ENCODE results near the gene PREP.
"Not testable (repeated sequence)": the region's sequence is repeated elsewhere in the genome, so short reads cannot be mapped to it uniquely, and the experiment has no call there.

Gene PREP

DNA sequence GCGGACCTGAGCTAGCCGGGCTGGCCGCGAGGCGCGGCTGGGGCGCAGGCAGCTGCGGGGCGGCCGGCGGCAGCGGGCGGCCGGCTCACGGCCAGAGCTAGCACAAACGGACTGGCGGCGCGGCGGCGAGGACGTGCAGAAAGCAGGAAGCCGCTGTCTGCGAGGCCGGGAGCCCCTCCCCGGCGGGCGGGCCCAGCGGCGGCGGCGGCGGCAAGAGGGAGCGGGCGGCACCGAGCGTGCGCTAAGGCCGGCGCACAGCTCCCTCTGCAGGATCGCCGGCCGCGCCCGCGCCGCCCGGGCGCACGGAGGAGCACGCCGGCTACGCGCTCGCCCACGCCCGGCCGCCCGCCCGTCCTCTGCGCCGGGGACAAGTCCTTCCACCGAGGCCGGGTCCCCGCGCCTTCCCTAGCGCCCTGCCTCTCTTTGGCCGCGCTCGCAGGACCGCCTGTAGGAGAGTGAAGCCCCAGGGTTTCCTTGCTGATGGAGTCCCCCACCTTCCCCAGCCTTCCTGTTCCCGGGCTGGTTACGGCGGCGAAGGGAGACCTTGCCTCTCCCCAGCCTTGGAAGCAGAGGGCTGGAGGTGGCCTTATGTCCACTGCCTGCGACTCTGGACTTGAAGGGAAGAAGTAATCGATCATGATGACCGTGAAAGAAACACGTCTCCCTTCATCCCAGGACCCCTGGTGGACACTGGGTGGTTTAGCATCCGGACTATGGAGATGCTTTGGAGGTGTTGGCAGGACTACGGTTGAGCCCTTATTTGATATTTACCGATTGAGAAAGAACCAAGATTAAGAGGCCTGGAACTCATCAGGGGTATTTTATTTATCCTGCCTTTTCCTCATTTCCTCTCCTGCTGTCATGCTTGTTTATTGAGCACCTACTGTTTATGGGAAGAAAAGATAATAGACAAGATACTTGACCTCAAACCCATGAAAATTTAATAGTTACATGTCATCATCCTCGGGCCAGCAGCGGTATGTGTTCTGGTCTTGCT, at the start of gene PREP:
PREP (minus strand) TSS at position 144 of the 997 bp plus-strand sequence. CDS start 191 bp downstream, outside the sequence.
- DNase-seq (ENCODE audit: low spot score), result peak; percentile 92

DNA sequence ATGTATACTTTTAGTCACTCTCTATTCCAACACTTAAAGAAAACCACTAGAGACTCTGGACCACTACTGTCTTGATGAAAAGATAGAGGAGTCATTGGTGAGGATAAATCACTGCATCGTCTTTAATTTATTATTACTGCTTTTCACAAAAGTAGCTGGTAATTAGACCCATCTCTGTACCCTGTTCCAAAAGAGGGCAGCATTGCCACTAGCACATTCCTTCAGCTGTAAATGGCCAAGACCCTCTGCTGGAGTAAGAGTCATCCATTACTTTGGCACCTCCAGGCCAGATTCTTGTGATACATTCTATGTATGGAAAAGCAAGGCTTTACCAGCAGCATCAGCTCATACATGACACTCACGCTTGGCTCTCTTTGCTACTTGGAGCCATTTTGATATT, 49.5 kb upstream of the PREP start:
- no peak for DNase-seq (ENCODE audit: low spot score)

DNA sequence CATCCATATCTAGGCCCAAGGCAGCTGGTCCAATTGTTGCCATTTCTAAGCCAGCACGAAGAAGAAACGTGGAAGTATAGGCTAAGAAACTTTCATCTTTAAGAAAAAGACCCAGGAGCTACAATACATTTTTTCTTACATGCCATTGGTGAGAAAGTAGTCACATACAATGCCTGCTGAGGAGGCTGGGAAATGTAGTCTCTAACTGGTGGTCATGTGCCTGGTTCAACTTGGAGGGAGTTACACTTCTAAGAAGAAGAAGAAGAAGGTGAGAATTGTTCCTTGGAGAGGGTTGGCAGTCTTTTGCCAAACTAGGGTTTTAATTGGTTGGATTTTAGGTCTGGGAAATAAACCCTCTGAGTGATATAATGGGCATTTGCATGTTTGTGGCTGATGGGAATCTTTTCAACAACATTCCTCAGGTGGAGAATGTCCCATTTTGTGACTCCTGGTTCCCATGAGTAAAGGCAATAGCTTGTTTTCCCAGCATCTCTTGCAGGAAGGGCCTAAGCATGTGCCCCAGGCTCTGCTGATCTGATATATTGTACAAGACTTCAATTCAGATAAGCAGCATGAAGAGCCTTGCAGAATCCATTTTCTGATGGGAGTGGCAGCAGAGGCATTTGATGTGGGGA, 47.0 kb upstream of the PREP start:
- DNase-seq (ENCODE audit: low spot score), result peak; percentile 32

DNA sequence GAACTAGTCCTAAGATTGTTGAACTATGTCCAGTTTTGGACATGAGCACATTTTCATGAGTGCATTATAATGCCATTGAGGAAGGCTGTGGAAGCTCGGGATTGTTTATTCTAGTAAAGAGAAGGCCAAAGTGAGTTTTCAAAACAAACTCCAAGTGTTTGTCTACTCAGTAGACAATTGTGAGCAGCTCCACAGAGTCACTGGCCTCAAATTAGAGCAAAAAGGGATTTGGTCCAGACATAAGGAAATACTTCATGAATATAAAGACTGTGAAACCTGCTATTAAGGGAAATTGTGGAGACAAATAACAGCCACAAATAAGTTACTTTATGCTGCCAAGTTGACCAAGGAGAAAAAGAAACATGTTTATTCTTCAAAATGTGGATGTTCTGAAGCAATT, 42.6 kb upstream of the PREP start:
- no peak for DNase-seq (ENCODE audit: low spot score)

DNA sequence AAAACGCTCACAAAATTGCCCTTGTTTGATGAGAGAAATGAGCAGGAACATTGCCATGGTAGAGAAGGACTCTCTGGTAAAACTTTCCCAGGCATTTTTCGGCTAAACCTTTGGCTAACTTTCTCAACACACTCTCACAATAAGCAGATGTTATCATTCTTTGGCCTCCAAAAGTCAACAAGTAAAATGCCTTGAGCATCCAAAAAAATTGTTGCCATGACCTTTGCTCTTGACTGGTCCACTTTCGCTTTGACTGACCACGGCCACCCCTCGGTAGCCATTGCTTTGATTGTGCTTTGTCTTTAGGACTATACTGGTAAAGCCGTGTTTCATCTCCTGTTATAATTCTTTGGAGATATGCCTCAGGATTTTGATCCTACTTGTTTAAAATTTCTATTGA, 41.1 kb upstream of the PREP start:
- no peak for DNase-seq (ENCODE audit: low spot score)

DNA sequence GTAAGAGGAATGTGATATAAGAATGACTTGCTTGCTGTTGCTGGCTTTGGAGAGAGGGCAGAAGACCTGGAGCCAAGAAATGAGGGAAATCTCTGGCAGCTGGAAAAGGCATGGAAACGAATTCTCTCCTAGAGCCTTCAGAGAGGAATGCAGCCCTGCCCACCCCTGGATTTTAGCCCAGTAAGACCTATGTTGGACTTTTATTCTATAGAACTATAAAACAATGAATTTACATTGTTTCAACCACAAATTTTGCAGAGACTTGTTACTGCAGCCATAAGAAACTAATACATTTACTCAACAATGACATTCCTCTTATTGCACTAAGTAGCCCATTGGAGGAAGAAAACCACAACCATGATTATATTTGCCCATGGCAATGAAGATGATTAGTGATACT, 39.5 kb upstream of the PREP start:
- DNase-seq (ENCODE audit: low spot score), result no peak

DNA sequence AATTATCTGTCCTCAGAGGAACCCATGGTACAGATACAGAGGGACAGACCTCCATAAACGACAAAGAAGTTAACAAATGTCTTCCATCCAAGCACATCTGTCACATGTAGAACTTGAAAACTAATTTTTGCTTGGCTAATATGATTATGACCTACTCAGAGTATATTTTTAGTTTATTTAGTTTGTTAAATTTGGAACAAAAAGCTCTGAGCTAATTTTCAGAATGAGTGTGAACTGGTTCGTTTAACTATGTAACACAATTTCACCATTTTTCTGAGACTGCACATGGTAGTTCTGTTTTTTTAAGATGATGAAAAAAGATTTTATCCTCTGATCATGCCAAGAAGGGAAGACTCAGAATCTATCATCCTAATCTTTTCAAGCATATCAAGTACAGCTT, 34.4 kb upstream of the PREP start:
- DNase-seq (ENCODE audit: low spot score), result no peak

DNA sequence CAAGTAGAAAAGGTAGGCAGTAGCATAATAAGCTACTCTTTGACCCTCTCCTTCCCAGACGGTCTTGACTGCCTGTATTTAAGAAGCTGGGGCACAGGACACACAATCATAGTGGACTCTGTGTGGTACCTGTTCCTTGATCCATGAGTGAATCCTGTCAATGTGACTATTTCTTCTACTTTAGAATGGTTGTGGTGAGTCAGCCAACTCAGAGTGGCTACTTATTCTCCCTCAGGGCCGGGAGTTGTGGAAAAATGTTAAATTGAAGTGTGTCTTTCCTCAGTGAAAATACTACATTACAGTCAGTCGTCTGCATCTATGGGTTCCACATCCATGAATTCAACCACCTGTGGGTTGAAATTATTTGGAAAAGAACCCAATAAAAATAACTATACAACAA, 30.8 kb upstream of the PREP start:
- peak; percentile 30 for DNase-seq (ENCODE audit: low spot score)

DNA sequence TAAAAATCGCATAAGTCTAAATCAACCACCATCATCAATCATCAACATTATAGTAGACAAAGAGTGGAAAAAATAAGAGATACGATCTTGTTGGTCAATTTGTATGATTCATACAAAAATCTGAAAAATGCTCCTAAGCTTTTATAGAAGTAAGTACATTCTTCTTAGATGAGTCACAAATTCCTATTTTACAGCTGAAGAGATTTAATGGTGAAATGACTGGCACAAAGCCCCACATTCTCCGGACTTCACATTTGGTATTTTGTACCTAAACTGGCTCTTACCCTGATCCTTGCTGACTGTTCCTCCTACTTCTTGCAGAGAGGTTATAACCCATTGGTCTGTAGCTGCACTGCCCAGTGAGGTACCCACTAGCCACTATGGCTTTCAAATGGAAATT, 29.9 kb upstream of the PREP start:
- peak; percentile 92 for DNase-seq (ENCODE audit: low spot score)

DNA sequence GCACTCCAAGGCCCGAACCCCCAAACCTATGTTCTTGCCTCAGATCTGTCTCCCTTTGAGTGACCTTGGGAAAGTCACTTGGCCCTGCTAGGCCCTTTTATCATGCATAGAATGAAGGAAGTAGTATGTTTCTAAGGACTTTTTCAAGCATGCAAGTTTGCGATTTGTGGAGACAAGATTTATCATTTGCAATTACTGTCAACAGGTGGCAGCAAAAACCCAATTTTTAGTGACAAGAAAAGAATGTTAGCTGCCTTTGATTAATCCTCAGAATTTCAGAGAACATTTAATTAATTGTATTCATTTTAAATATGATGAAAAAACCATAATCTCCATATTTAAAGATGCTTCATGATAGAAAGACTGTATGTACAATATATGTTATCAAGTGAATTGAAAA, 28.3 kb upstream of the PREP start:
- peak; percentile 57 for DNase-seq (ENCODE audit: low spot score)

DNA sequence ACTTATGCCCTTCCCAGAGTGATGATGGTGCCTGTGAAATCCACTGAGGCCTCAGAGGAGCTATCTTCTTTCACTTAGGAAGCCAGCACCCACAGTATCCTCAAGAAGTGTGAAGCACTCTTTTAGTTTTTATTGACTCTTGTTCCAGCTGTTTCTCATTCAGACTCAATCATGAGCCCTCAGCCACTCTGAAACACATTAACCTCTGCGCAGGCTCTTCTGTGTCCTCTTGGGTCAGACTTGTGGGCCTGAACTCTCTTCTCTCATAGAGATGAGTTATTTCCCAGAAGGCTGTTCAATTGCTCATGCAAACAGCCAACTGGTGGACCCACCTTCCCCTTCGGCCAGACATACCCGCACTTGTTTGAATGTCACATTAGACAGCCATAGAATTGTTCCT, 27.8 kb upstream of the PREP start:
- DNase-seq (ENCODE audit: low spot score), result no peak

DNA sequence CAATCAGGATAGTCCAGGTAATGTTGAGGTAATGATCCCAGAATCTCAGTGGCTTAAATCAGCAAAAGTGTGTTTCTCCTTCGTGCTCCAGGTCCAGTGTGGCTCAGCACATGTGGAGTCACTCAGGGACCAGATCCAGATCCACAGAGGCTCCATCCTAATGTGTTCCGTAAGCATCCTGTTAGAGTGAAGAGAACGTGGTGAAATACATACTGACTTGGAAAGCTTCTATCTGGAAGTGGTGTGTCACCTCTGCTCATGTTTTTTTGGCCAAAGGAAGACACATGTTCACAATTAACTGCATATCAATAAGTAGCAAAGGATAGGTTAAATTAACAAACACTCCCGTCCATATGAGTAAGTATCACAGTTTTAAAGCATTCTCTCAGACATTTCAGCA, 26.8 kb upstream of the PREP start:
- DNase-seq (ENCODE audit: low spot score), result no peak

DNA sequence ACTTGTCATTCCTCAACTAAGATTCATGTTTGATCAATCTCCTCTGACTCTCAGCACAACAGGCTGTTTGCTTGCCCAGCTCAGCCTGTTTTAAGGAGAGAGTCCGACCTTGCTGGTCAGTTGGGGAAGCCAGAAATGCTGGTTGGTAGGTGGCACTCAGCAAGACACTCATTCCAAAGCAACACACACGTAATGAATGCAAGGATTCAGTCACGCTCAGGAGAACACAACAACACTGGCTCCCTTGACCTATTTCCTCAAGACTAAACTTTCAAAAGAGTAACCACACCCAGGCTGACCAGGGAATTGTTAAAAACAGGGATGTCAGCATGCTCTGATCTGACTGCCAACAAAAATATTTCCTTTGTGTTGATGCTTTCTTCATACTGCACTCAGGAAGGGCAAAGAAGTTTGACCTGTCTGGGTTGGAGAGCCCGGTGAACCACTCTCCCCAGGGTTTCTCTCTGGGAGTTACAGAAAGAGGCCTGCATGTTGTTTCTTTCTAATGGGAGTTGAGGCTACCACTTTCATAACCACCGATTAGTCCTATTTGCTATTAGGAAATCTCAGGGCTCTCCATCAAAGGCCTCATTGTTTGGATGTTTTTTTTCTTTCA, 25.6 kb upstream of the PREP start:
- DNase-seq (ENCODE audit: low spot score), result peak; percentile 89

DNA sequence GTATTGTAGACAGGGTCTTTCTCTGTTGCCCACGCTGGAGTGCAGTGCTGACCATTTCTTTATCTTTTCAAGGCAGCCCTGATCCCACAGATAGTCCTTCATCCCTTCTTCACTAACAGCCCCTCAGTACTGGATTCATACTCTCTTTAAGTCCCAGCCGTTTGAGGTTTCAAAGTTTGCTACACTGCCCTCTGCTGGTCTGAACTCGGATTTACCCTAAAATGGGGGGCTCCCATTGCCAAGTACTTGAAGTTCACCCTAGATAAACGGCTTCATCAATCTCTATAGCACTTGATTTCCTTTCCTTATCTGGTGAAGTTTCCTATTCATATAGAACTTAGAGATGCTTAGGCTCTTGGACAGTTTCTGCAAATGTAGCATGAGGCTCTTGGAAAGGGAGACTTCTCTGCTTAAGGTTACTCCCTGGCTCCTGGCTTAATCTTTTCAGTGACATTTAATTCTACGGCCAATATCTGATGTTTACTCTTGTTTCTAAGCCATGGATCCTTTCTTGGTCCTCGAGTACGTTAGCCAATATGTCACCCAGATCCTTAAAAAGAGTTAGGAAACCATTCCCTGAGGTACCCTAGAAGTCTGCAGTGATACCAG, 21.4 kb upstream of the PREP start:
- peak; percentile 54 for DNase-seq (ENCODE audit: low spot score)

DNA sequence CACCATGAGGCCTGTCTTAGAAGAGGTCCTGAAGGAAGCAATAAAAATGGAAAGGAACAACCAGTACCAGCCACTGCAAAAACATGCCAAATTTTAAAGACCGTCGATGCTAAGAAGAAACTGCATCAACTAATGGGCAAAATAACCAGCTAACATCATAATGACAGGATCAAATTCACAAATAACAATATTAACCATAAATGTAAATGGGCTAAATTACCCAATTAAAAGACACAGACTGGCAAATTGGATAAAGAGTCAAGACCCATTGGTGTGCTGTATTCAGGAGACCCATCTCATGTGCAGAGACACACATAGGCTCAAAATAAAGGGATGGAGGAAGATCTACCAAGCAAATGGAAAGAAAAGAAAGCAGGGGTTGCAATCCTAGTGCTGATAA, 14.1 kb upstream of the PREP start:
- DNase-seq (ENCODE audit: low spot score), result not testable (repeated sequence)

DNA sequence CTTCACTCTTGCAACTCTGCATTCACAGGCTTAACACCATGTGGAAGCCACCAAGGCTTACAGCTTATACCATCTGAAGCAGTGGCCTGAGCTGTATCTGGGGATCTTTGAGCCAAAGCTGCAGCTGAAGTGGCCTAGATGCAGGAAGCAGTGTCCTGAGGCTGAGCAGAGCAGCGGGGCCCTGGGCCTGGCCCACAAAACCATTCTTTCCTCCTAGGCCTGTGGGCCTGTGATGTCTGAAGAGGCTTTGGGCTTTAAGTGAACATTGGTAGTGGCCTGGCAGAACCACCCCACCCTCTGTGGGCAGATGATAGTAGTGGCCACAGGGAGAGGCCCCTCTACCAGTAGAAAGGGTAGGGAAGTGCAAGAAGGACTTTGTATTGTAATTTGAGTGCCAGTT, 6.9 kb upstream of the PREP start:
- no peak for DNase-seq (ENCODE audit: low spot score)

DNA sequence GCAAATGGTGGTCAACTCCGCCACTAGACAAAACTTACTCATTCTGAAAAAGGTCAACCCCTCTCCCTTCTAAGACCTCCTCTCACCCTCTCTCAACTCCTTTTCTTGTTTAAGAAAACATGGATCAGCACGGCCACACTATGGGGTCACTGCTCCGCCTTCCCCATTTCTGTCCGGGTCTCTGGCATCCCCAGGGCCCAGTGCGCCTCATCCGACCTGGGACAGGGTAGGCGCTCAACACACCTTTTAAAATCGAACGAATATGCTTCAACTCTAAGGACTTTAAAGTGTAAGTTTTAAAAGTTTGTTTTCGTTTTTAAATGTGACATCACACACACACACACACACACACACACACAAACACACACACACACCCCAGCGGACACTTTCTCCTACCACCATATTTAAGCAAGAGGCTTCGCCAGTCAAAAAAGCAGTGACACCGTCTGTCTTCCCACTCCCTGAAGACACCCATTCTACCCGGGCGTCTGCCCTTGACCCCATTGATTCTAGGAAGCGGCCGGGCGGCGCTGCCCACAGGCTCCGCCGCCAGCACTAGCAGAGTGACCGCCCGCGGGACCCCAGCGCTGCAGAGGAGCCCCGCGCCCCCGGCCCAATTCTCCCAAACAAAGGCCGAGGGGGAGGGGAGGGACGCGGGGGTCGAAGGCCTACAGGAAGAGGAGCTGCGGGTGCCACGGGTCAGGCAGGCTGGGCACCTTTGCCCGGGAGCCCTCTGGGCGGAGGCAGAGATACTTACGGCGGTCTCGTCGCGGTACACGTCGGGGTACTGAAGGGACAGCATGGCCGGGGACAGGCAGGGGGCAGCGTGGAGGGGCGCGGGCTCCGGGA, 568 bp downstream of the PREP start:
- DNase-seq (ENCODE audit: low spot score), result peak; percentile 36

DNA sequence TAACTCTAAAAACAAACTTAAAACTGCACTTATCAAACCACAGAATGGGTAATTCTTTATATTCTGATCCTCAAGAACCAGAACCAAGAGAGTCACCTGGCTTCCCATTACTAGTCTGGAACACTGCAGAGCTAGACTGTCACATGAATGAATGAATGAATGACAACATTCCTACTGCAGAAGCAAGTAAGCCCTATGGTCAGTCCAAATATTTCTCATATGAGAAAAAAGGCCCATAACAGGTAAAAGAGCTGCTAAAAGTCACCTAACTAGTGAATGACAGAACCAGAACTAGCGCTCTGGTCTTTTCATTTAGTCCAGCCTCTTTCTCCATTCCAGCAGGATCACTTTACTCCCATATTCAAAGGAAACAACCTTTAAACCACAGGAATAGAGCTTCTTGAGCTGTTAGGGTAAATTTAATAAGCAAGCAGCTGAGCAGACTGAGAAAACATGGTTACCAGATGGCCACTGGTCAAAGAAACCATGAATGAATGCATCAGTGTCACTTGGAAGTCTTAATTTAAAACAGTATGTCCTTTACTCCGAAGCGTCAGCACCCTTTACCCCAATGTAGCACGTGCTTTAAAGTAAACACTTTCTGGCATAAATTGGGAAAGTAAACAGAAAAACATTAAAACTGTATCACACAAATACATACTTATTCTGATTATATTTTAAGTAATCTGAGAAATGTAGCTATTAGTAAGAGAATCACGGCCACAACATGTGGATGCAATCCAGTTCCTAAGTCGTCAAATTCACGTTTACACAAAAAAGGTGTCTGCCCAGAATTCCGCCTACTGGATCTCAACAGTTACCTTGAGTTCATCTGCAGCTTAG, 1.4 kb downstream of the PREP start:
- DNase-seq (ENCODE audit: low spot score), result no peak

DNA sequence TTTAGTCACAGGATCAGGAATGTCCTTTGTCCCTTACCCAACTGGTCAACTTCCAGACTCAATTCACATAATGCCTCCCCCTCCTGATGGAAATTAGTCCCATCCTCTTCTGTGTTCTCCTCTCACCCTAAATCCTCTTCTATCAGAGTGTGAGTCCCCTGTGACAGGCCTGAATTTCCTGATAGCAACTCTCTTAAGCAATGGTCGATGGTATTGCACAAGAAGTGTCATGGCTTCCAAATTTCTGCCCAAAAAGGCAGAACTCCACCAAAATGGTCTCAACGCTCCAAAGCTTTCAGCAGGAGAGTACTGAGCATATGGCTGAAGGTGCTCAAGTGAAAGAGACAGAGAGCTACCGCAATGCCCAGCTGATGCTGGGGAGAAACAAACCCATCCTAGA, 2.4 kb downstream of the PREP start:
- no peak for DNase-seq (ENCODE audit: low spot score)

DNA sequence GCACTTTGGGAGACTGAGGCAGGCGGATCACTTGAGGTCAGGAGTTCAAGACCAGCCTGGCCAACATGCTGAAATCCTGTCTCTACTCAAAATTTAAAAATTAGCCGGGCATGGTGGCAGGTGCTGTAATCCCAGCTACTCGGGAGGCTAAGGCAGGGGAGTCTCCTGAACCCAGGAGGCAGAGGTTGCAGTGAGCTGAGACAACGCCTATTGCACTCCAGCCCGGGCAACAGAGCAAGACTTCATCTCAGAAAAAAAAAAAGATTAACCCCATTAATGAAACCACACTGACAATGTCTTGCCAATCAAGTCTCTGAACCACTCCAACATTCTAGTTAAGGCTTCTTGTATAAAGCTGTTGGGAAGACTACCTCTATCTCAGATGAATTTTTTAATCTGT, 4.0 kb downstream of the PREP start:
- no peak for DNase-seq (ENCODE audit: low spot score)

DNA sequence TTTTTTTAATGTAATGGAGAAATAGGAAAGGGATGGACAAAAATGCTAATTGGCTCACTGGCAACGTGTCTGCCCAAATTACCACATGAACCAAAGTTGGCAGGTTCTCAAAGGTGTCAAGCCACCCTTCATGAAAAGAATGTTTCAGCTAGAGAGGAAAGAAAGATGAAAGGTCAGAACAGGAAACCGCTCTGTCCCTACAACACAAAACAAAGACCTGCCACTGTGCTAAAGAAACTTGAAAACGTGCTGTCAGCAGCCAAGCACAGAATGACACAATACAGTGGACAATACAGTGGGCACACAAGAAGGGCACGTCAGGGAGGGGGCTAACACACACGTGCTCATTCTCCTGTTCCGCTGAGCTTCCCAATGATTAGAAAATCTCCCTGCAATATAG, 4.9 kb downstream of the PREP start:
- no peak for DNase-seq (ENCODE audit: low spot score)
